Measurements from ENCODE around the gene HPS3.
"Not testable (repeated sequence)": the region's sequence is repeated elsewhere in the genome, so short reads cannot be mapped to it uniquely, and the experiment has no call there.

The HPS3 gene

DNA sequence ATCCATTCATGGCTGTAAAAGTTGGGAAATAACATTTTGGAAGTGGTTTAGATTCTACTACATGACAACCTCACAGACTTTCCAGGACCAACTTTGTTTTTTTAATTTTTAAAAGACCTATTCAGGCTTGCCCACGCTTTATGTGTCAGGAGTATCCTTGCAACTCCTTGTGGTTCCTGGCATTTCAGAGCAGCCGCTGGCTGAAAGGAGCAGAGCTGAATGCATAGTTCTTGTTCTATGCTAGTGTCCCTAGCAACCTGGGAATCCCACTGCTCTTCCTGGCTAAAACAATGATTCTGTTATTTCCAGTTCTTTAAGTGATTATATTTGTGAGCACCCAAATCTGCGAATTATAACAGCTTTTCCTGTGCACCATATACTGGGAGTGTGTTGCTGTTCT is 57.3 kb downstream of the HPS3 start:
- DNase-seq, result no peak

DNA sequence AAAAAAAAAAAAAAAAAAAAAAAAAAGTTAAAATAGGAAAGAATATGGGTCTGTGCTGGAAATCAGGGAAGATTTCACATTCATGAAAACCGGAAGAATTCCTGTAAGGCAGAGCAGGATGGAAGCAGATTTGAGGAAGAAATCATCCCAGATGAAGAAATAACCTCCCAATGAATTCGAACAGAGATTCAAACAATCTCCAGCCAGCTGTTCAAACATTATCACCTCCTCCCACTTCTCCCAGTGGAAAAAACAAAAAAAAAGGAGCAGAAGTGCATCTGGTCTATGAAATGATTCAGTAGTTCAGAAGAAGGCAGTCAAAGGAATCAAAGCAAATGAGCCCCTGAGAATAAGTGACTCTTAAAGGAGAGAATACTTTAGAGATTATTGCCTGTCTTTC is 59.1 kb downstream of the HPS3 start:
- DNase-seq, result no peak

DNA sequence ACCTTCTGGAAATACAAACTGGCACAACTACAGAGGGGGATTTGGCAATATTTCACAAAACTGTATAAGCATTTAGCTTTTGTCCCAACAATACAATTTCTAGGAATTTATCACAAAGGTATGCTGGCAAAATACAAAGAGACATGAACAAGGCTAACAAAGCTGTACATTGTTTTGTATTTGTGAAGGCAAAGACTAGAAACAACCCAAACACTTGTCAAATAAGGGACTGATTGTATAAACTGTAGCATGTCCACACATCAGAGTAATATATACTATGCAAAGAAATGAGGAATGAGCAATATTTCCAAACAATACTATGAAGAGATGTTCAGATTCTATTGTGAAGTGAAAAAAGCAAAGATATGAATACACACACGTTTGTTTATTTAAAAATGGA is 65.8 kb downstream of the HPS3 start:
- DNase-seq, result no peak

DNA sequence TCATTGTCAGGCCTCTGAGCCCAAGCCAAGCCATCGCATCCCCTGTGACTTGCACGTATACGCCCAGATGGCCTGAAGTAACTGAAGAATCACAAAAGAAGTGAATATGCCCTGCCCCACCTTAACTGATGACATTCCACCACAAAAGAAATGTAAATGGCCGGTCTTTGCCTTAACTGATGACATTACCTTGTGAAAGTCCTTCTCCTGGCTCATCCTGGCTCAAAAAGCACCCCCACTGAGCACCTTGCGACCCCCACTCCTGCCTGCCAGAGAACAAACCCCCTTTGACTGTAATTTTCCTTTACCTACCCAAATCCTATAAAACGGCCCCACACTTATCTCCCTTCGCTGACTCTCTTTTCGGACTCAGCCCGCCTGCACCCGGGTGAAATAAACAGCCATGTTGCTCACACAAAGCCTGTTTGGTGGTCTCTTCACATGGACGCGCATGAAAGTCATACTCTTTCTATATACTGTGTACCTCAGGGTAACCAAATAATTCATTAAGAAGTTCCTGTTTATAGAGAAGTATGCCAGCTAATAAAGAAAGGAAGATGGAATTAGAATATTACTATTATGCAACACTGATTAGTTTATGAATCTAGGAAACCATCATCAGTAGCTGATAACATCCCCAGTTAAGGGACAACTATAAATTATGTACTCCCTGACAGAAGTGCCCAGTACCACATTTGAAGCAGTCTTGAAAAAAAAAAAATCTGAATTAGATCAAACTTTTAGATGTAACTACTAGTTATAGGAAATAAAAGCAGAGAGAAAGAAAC is 67.6 kb downstream of the HPS3 start:
- not testable (repeated sequence) for DNase-seq

DNA sequence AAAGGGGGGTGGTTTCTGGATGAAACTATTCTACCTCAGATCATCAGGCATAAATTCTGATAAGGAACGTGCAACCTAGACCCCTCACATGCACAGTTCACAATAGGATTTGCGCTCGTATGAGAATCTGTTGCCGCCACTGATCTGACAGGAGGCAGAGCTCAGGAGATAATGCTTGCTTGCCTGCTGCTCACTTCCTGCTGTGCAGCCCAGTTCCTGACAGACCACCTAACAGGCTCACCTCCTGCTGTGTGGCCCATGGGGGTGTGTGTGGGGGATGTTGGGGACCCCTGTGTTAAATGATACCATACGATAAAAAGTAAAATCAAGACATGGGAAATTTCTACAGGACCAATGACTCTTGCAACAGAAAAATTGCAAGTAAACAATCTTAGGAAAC is 68.2 kb downstream of the HPS3 start:
- no peak for DNase-seq

DNA sequence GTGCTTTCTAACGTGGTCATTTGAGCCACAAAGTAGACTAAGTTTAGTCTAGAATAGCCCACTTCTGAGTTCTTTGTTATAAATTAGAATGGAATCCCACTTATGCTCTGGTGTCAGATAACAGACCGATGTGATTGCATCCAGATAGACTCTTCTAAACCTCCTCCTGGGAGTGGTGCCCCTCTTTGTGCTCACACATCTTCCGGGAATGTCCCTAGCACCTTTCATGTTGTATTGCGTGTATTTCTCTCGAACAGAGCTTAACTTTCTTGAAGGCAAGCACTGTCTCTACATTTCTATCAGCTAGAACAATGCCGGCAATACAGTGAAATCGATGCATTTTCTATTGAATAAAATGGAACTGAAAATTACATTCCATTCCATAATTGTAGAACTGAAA is 69.2 kb downstream of the HPS3 start:
- no peak for DNase-seq

DNA sequence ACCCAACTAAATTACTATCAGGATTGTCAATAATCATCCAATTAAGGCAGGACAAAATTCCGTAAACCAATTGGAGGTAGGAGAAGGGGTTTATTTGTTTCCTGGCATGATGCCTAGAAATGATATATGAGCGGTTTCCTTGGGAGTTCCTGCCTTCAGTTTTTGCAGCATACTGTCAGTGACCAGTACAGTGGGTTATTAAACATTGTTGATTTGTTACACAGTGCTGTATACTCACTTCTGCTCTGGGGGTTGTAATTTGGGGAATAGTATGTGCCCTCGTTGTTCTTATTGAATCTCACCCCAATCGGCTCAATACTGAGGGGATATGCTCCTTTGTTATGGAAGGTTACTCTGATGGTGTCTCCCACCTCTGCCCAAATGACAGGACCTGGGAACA is 70.0 kb downstream of the HPS3 start:
- DNase-seq, result no peak

DNA sequence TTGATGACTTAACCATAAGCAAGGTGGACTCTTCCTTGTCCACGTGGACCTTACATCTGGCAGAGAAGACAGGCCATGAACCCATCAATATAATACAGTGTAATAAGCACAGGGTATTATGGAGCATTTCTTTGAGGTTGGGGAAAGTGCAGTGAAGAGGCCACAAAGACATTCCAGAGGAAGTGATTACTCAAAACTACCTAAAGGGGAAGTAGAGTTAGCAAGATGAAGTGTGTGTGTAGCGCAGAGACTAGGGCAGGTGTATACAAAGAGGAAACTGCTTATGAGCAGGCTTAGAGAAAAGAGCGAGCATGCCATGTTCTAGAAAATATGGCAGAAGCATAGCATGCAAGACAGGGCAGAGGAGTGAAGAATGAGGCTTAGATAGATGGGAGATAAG is 74.3 kb downstream of the HPS3 start:
- no peak for DNase-seq

DNA sequence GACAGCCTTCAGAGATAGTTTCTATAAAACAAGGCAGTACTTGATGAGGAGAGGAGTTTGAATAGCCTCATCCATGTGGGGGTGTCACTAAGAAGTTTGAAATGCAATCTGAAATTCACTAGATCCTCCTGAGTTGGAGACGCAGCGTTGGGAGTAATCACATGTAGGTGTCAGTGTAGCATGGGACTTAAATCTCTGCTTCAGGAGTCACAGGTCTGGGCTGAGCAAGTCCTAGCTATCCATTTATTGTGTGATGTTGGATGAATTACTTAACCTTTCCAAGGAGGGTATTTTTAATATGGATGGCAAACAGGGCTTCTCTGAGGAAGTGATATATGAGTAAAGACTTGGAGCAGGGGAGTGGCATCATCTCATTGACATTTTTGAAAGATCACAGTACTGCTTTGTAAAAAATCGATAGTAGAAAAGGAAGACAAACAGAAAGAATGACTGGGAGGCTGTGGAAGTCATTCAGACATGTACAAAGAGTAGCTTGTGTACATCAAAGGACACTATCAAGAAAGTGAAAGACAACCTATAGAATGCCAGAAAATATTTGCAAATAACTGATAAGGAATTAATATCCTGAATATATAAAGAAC is 75.1 kb downstream of the HPS3 start:
- no peak for DNase-seq

DNA sequence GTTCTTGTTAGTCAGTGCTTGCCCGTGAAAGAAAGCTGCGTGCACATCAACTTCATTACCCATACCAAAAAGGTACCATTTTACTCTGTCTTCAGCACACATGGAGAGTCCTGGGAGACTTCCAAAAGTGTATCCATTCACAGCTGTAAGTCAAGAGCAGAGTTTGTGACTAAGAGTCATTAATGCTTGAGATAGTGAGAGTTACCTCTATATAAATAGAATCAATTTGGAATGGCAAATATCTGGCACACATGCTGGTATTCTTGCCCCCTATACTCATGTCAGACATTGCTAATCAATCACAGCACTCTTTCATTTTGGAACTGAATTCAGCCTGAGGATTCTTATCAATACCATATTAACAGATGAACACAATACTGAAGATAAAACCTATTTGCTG is 78.0 kb downstream of the HPS3 start:
- no peak for DNase-seq

DNA sequence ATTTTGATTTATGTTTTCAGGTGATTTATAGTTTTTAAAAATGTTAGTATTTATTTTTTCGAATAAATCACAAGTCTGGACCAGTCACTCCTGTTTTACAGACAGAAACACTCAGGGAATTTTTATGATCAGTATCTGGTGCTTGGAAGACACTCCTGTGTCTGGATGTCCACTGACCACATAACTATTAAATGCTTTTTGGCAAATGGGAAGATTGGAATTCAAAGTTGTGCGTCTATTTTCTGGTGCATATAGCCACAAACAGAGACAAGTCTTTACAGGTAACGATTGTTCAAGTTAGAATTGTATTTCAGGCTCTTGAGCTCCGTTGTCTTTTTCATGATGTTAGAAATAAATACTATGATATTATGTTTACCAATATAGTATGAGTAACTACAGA is 80.0 kb downstream of the HPS3 start:
- DNase-seq, result no peak

DNA sequence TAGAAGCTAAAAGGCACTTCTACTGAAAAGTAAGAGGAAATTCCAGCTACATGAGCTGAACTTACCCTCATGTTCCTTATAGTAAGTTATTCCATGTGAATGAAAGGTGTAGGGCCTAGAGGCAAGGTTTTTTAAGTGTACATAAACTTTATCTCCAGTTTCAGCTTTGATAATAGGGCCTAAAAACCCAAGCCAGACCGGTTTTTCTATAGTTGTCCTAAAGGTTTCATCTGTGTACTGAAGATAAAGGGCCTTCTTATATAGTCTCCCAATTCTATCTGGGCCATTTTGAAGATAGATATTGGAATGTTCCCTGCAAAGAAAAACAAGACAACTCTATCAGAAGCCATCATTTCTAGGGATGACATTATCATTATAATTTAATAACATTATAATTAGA is 82.9 kb downstream of the HPS3 start:
- no peak for DNase-seq

DNA sequence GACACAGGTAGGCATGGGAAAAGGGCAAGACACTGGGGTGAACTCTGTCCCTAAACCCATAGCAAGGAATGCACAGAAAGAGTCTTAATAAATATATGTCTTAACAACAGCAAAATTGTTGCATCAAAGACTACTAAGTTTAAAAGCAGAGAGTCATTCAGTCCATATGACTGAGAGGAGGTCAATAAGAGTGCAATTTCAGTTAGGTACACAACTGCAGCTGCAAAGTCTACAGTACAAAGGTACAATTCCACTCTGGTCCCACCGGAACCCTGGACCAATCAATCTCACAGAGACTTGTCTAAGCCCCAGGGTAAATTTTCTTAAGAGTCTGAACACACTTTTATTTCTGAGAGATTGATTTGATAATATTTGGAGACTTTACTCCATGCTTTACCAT is 85.3 kb downstream of the HPS3 start:
- DNase-seq, result no peak

DNA sequence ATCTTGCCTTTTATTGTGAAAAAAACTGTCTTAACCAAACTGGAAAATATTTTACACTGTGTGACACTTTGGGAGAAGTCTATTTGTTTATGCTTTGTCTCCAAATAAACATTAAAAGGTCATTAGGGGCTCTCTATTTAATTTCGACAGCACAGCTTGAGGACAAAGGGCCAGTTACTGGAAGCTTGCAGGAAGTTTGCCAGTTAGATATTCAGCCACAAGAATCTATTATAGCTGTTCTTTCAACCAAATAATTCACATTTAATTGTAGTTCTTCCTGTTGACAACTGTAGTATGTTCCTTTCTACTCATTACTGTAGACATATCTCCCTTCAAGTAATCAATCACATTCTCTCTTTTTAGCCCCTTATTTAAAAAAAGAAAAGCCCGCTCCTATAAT is 86.1 kb downstream of the HPS3 start:
- DNase-seq, result no peak

DNA sequence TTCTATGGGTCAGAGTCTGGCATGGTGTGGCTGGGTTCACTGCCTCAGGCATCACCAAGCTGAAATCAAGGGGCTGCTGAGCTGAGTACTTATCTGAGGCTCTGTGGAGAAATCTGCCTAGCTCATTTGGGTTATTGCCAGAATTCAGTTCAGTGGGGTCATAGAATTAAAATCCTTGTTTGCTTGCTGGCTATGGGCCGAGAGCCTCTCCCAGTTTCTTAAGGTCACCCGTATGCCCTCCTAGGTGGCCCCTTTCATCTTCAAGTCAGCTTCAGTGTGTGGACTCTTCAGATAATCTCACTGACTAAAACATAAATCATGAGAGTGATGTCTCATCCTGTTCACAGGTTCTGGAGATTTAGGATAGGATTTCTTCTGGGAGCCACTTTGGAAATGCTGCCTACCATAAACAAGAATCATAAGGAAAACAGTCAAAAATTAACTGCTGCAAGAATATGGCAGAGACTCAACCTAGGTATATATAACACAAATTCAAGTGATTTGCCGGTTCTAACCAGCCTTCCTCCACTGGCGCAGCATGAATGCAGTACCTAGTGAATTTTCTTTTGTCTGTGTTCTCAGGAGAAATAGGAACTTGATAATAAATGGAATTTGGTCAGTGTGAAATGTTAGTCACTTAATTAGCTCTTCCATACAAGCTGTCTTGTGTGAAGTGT is 86.9 kb downstream of the HPS3 start:
- no peak for DNase-seq

DNA sequence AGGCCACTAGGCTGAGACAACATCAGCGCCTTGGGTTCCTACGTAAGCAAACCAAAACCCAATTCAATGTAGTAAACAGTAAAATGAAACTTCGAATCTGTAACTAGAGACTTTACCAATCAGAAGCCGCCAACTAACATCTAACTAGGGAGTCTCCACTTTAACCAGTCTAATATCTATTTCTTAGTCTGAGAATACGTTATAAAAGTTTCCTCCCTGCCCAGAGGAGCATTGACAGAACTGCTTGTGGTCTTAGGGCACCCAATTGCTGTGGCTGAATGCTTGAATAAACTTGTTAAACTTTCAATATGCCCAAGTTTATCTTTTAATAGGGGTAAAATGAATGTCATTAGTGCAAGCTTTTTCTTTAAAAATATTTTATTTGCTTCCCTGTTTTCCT is 87.9 kb downstream of the HPS3 start:
- DNase-seq, result no peak

DNA sequence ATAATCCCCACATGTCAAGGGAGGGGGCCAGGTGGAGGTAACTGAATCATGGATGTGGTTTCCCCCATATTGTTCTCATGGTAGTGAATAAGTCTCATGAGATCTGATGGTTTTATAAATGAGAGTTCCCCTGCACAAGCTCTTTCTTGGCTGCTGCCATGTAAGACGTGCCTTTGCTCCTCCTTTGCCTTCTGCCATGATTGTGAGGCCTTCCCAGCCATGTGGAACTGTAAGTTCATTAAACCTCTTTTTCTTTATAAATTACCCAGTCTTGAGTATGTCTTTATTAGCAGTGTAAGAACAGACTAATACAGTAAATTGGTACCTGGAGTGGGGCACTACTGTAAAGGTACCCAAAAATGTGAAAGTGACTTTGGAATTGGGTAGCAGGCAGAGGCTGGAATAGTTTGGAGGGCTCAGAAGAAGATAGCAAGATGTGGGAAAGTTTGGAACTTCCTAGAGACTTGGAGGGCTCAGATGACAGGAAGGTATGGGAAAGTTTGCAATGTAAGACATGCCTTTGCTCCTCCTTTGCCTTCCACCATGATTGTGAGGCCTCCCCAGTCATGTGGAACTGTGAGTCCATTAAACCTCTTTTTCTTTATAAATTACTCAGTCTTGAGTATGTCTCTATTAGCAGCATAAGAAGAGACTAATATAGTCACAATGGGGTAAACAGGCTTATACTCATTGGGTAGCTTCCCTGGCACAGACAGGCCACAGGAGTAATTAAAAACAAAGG is 90.1 kb downstream of the HPS3 start:
- not testable (repeated sequence) for DNase-seq

DNA sequence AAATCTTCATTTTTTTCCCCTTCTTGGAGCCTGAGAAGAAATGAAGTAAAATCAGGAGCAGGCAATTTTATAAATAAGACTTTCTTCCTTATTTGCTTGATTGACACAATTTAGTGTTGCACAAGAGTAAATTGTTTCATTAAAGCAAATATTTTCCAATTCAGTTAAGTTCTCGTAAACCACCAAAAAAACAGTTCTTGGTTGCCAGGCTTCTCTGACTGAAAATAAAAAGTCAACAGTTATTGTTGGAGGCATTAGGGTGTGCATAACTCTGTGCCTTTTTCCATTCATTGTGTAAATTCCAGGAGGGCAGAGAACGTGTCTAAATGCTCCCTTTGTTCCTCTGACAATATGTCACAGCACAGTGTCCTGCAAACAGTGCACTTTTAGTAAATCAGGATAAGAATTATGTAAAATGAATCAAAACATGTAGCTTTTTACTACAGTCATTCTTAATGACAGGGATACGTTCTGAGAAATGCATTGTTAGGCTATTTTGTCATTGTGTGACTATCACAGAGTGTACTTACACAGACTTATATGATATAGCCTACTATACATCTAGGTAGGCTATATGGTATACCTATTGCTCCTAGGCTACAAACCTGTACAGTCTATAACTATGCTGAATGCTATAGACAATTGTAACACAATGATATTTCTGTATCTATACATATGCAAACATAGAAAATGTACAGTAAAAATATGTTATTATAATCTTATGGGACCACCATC is 92.5 kb downstream of the HPS3 start, which contains the start of gene CP:
Gene CP (minus strand): TSS at position 47 of the 735 bp plus-strand sequence. CDS start 37 bp downstream, at position 10.
- no peak for DNase-seq
